ENCODE data around the gene BBIP1. TPM values are rescaled to one million over a fixed set of nuclear protein-coding genes. Genes with fewer than 3 reads are reported as not detected.

BBIP1 gene, protein sequence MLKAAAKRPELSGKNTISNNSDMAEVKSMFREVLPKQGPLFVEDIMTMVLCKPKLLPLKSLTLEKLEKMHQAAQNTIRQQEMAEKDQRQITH
- total RNA-seq (10 to 100 TPM; 35.3 to 36.2 TPM), polyA plus RNA-seq (10 to 100 TPM; 30.4 to 38.6 TPM)
- long read RNA-seq, donor 1, transcript BBIP1-207 (4 exons, 2,119 nt) = major isoform, 10 of 28 reads
- long read RNA-seq, donor 1, partial matches to known transcripts = 1 of 28 reads
- long read RNA-seq, donor 1, other reads (novel, unspliced or antisense) = 12 of 28 reads
- long read RNA-seq, donor 2, full-length matches to known transcripts = 6 of 8 reads
- long read RNA-seq, donor 2, partial matches to known transcripts = 0 of 8 reads
- long read RNA-seq, donor 2, other reads (novel, unspliced or antisense) = 2 of 8 reads

DNA sequence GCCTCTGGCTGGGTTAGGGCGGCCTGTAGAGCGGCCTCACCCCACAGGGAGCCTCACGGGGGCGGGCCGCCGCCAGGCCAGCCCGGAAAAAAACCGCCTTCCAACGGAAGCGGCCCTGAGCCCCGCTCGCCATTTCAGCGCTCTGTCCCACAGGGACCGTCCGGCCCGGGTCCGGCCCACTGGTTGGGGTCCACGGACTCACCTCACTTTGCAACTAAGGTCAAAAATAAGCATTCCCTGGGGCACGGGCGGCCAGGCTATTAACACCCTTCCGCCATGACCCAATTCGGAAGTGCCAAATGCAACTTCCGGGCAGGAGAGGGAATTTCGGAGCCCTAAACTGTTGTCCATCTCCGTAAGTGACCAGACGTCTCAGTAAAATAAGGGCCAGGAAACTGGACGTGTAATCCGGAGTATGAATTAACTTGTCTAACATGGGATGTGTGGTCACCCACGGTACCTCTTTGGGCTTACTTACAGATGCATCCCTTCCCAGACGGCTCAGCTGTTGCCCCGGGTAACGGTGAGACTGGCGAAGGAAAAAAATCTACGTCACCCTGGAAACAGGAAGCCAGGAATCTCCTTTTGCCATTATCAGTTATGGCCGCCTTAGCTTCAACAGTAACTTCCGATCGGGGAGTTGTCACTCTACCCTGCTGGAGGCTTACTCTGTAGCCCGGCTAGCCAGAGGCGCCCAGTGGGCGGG is at the start of gene BBIP1:
Gene BBIP1 (minus strand): TSS at position 538 of the 706 bp plus-strand sequence. CDS start 1,023 bp downstream, outside the sequence.
- no peaks in the 10 kb centered on the region for H3K27me3 ChIP-seq (ENCODE audit: control insufficient read depth in 1 of 2, insufficient read depth in 2 of 2, low read length in 1 of 2)
- intact Hi-C loops (cut with DNase I) = loop anchor here in 1 of 2 donors (2.0 kb wide), 1 partner anchor 46 kb away; no protein-coding TSS in a partner anchor
- peaks cover 0 to 5% of the 10 kb centered on the region in 2 donors for H3K4me1 ChIP-seq (ENCODE audit: control insufficient read depth in 1 of 2, insufficient read depth in 2 of 2, low read length in 2 of 2)
- ATAC-seq (ENCODE audit: low FRiP score) (peak; percentile 99), DNase-seq (no peak)
- peak within 1 kb of the TSS; percentile 93 to 98 for H3K27ac ChIP-seq (ENCODE audit: low read depth in 1 of 2, low read length in 2 of 2)
- 0% methylated on average over 40 of the region's 40 CpGs for WGBS, 2 donors
- peak within 1 kb of the TSS; percentile 96 to 98 for H3K4me3 ChIP-seq (ENCODE audit: low read length in 2 of 2)
- H3K9me3 ChIP-seq (ENCODE audit: control insufficient read depth, low read length) = no peaks in the 10 kb centered on the region
- no peaks in the 10 kb centered on the region for H3K36me3 ChIP-seq (ENCODE audit: control insufficient read depth in 1 of 2, insufficient read depth in 2 of 2, low read length in 1 of 2)

DNA sequence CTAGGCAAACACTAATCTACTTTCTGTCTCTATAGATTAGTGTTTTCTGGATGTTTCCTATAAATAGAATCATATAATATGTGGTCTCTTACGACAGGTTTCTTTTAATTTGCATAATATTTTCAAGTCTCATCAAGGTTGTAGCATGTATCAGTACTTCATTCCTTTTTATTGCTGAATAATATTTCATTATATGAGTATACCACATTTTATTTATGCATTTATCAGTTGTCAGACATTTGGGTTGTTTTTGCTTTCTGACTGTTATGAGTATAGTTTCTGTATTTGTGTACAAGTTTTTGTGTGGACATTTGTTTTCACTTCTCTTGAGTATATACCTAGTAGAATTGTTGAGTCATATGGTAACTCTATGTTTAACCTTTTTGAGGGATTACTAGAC is 48.7 kb upstream of the BBIP1 start:
- ATAC-seq (ENCODE audit: low FRiP score) = no peak
- H3K36me3 ChIP-seq (ENCODE audit: control insufficient read depth in 1 of 2, insufficient read depth in 2 of 2, low read length in 1 of 2) = no peaks in the 10 kb centered on the region
- H3K27me3 ChIP-seq (ENCODE audit: control insufficient read depth in 1 of 2, insufficient read depth in 2 of 2, low read length in 1 of 2) = no peaks in the 10 kb centered on the region
- H3K27ac ChIP-seq (ENCODE audit: low read depth in 1 of 2, low read length in 2 of 2) = no peak overlapping the region
- H3K4me1 ChIP-seq (ENCODE audit: control insufficient read depth in 1 of 2, insufficient read depth in 2 of 2, low read length in 2 of 2) = peaks cover 3% of the 10 kb centered on the region in 2 donors
- intact Hi-C loops (cut with DNase I) = no loop called here
- WGBS, 2 donors = 0% methylated on average over 1 of the region's 1 CpG
- H3K9me3 ChIP-seq (ENCODE audit: control insufficient read depth, low read length) = no peaks in the 10 kb centered on the region
- H3K4me3 ChIP-seq (ENCODE audit: low read length in 2 of 2) = no peak overlapping the region
- no peak for DNase-seq

DNA sequence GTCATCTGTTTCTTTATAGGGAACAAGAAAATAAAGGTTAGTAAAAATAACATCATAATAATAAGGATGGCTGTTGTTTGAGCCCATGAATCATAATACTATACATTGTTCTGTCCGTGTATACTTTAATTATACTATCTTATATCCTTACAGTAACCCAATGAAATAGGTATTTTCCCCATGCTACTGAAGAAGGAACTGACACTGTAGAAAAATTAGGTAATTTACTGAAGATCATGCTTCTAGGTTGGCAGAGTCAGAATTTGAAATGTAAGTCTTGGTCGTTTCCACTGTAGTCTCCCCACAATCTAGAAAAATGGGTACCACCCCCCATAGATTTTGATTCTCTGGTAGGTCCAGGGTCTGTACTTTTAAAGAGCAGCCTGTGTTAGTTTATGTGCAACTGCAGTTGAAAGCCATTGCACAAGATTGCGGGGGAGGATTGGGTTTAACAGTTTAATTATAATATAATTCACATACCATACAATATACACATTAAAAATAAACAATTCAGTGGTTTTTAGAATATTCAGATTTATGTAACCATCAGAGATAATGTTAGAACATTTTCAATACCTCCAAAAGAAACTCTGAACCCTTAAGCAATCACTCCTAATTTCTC is 48.1 kb upstream of the BBIP1 start:
- Histone ChIP-seq H3K4me3 (ENCODE audit: low read length in 2 of 2) (no peak overlapping the region), H3K27me3 (ENCODE audit: control insufficient read depth in 1 of 2, insufficient read depth in 2 of 2, low read length in 1 of 2) (no peaks in the 10 kb centered on the region), H3K27ac (ENCODE audit: low read depth in 1 of 2, low read length in 2 of 2) (no peak overlapping the region), H3K9me3 (ENCODE audit: control insufficient read depth, low read length) (no peaks in the 10 kb centered on the region), H3K4me1 (ENCODE audit: control insufficient read depth in 1 of 2, insufficient read depth in 2 of 2, low read length in 2 of 2) (peaks cover 3% of the 10 kb centered on the region in 2 donors), H3K36me3 (ENCODE audit: control insufficient read depth in 1 of 2, insufficient read depth in 2 of 2, low read length in 1 of 2) (no peaks in the 10 kb centered on the region)
- ATAC-seq (ENCODE audit: low FRiP score) = no peak
- 76 to 79% methylated on average over 3 of the region's 3 CpGs for WGBS, 2 donors
- intact Hi-C loops (cut with DNase I) = no loop called here
- DNase-seq = no peak

DNA sequence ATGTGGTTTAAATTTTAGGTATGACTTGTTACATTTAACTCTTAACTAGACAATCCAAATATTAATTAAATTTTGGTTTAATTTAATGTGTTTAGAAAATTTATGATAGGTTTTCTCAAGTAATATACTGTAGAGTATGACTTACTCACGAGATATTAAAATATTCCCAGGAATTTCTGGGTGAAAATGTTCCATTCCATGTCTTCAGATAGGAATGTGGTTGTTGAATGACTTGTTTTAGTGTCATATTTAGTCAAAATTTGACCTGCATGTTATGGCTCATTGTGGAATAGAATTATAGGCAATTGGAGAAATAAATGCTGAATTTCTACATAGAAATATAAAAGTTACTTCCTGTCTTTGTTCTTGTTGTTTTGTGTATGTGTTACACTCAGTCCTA is 47.2 kb upstream of the BBIP1 start:
- Histone ChIP-seq H3K4me3 (ENCODE audit: low read length in 2 of 2) (no peak overlapping the region), H3K27me3 (ENCODE audit: control insufficient read depth in 1 of 2, insufficient read depth in 2 of 2, low read length in 1 of 2) (no peaks in the 10 kb centered on the region), H3K27ac (ENCODE audit: low read depth in 1 of 2, low read length in 2 of 2) (no peak overlapping the region), H3K36me3 (ENCODE audit: control insufficient read depth in 1 of 2, insufficient read depth in 2 of 2, low read length in 1 of 2) (no peaks in the 10 kb centered on the region), H3K9me3 (ENCODE audit: control insufficient read depth, low read length) (no peaks in the 10 kb centered on the region), H3K4me1 (ENCODE audit: control insufficient read depth in 1 of 2, insufficient read depth in 2 of 2, low read length in 2 of 2) (peaks cover 3% of the 10 kb centered on the region in 2 donors)
- intact Hi-C loops (cut with DNase I) = no loop called here
- WGBS, 2 donors = 74 to 82% methylated on average over 1 of the region's 1 CpG
- no peak for ATAC-seq (ENCODE audit: low FRiP score)
- no peak for DNase-seq

DNA sequence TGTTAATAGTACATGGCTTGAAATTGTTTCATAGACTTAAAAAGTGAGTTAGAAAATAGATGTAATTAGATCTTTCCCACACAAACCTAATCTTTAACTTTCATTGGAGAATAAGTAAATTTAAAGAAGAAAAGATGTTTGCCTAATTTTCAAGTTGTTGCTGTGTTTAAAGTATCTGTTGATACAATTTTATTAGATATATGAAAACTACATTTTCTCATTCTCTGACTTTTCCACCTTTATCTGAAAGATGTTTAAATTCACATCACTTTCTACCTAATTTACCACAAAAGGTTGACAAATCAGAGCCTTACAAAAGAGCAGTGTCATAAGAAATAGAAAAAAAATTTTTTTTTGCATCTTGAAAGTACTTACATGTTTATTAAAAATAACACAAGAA is 46.2 kb upstream of the BBIP1 start:
- Histone ChIP-seq H3K9me3 (ENCODE audit: control insufficient read depth, low read length) (no peaks in the 10 kb centered on the region), H3K4me3 (ENCODE audit: low read length in 2 of 2) (no peak overlapping the region), H3K36me3 (ENCODE audit: control insufficient read depth in 1 of 2, insufficient read depth in 2 of 2, low read length in 1 of 2) (no peaks in the 10 kb centered on the region), H3K4me1 (ENCODE audit: control insufficient read depth in 1 of 2, insufficient read depth in 2 of 2, low read length in 2 of 2) (peaks cover 3% of the 10 kb centered on the region in 2 donors), H3K27me3 (ENCODE audit: control insufficient read depth in 1 of 2, insufficient read depth in 2 of 2, low read length in 1 of 2) (no peaks in the 10 kb centered on the region), H3K27ac (ENCODE audit: low read depth in 1 of 2, low read length in 2 of 2) (no peak overlapping the region)
- no peak for DNase-seq
- intact Hi-C loops (cut with DNase I) = no loop called here
- ATAC-seq (ENCODE audit: low FRiP score) = no peak

DNA sequence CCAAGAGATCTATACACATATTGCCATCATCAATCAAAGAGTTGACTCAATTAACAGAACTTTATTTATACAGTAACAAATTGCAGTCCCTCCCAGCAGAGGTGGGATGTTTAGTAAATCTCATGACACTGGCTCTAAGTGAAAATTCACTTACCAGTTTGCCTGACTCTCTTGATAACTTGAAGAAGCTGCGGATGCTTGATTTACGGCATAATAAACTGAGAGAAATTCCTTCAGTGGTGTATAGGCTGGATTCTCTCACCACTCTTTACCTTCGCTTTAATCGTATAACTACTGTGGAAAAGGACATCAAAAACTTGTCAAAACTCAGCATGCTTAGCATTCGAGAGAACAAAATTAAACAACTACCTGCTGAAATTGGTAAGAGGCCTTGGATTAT is 45.7 kb upstream of the BBIP1 start:
- ATAC-seq (ENCODE audit: low FRiP score) (no peak), DNase-seq (no peak)
- Histone ChIP-seq H3K4me1 (ENCODE audit: control insufficient read depth in 1 of 2, insufficient read depth in 2 of 2, low read length in 2 of 2) (peaks cover 3% of the 10 kb centered on the region in 2 donors), H3K36me3 (ENCODE audit: control insufficient read depth in 1 of 2, insufficient read depth in 2 of 2, low read length in 1 of 2) (no peaks in the 10 kb centered on the region), H3K9me3 (ENCODE audit: control insufficient read depth, low read length) (no peaks in the 10 kb centered on the region), H3K4me3 (ENCODE audit: low read length in 2 of 2) (no peak overlapping the region), H3K27me3 (ENCODE audit: control insufficient read depth in 1 of 2, insufficient read depth in 2 of 2, low read length in 1 of 2) (no peaks in the 10 kb centered on the region), H3K27ac (ENCODE audit: low read depth in 1 of 2, low read length in 2 of 2) (no peak overlapping the region)
- intact Hi-C loops (cut with DNase I) = no loop called here
- WGBS, 2 donors = 96 to 97% methylated on average over 5 of the region's 5 CpGs

DNA sequence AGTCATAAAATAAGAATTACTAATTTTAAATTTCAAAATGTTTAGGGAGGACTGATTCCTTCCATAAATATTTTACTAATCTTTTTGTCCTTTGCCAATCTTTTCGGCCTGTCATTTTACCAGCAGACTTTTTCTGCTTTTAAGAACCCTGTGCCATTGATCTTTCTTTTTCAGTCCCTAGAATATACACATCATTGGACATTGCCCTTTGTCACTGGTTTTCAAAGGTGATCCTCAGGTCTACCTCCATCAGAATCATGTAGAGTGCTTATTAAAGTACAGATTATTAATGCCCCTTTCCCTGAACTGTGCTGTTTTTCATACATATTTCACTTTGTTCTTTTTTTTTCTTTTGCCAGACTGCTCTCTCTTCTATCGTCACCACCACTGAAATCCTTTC is 44.2 kb upstream of the BBIP1 start:
- Histone ChIP-seq H3K27ac (ENCODE audit: low read depth in 1 of 2, low read length in 2 of 2) (no peak overlapping the region), H3K36me3 (ENCODE audit: control insufficient read depth in 1 of 2, insufficient read depth in 2 of 2, low read length in 1 of 2) (no peaks in the 10 kb centered on the region), H3K4me1 (ENCODE audit: control insufficient read depth in 1 of 2, insufficient read depth in 2 of 2, low read length in 2 of 2) (peaks cover 3% of the 10 kb centered on the region in 2 donors), H3K9me3 (ENCODE audit: control insufficient read depth, low read length) (no peaks in the 10 kb centered on the region), H3K4me3 (ENCODE audit: low read length in 2 of 2) (no peak overlapping the region), H3K27me3 (ENCODE audit: control insufficient read depth in 1 of 2, insufficient read depth in 2 of 2, low read length in 1 of 2) (no peaks in the 10 kb centered on the region)
- intact Hi-C loops (cut with DNase I) = no loop called here
- no peak for ATAC-seq (ENCODE audit: low FRiP score)
- 21 to 28% methylated on average over 2 of the region's 2 CpGs for WGBS, 2 donors
- DNase-seq = no peak

DNA sequence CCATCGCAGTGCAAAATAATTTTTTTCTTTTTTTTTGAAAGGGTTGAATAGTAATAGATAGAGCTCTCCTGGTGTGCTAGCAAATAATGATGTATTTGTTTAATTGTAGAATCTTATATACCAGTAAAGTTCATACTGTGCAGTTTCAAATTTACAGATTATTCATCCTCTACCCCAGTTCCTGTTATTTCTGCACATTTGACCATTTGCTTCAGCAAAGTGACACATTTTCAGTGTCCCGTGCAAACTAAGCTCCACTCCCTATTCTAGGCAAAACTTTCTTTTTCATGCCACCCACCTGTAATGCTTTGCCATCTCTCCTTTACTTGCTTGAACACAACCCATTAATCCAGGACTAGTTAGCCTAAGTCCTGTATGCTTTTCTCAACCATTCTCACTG is 43.5 kb upstream of the BBIP1 start:
- Histone ChIP-seq H3K27me3 (ENCODE audit: control insufficient read depth in 1 of 2, insufficient read depth in 2 of 2, low read length in 1 of 2) (no peaks in the 10 kb centered on the region), H3K36me3 (ENCODE audit: control insufficient read depth in 1 of 2, insufficient read depth in 2 of 2, low read length in 1 of 2) (no peaks in the 10 kb centered on the region), H3K9me3 (ENCODE audit: control insufficient read depth, low read length) (no peaks in the 10 kb centered on the region), H3K27ac (ENCODE audit: low read depth in 1 of 2, low read length in 2 of 2) (no peak overlapping the region), H3K4me3 (ENCODE audit: low read length in 2 of 2) (no peak overlapping the region), H3K4me1 (ENCODE audit: control insufficient read depth in 1 of 2, insufficient read depth in 2 of 2, low read length in 2 of 2) (peaks cover 3% of the 10 kb centered on the region in 2 donors)
- 79 to 85% methylated on average over 2 of the region's 2 CpGs for WGBS, 2 donors
- DNase-seq (no peak), ATAC-seq (ENCODE audit: low FRiP score) (no peak)
- intact Hi-C loops (cut with DNase I) = no loop called here
